IPS-NIHi7 (cell line): ENCODE results near the gene DHX16.
"Not testable (repeated sequence)": the region's sequence is repeated elsewhere in the genome, so short reads cannot be mapped to it uniquely, and the experiment has no call there.

Experiments
- DNase-seq: peaks from one replicate; pipeline ENCODE4 v3.0.0; 2012; ENCODE audit warnings: mixed read lengths; ENCODE audit errors: extremely low spot score

DHX16 gene

DNA sequence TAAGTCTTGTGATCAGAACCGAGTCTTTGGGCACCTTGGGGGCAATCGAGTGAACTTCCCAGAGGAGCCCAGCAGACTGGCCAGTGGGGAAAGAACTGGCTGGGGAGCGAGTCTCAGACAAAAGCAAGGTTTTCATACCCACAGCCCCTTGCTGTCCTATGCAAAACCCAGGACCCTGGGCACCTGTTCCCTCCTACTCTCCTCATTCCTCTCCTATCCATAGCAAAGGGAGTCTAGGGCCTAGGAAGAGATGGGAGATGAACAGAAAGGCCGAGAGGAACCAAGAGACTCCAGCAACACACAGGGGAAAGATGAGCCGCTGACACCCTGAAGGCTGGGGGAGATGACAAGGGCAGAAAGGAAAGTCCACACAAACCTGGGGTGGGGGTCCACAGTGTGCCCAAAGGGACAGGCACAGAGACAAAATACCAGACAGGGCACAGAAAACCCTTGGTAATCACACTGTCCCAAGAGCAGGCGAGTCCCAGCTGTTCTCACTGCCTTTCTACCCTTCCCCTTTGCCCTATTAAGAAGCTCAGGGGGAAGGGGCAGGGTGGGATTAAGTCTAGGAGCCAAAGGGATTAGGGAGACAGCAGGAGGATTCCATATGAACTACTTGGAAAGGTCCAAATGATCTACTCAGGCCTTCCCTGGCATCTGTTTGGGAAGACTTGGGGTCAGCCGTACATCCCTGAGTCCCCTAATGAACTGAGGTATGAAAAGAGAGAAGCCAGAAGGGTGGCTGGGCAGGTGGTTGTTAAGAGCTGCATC lies 7.1 kb upstream of the DHX16 start:
- DNase-seq, result no peak

DNA sequence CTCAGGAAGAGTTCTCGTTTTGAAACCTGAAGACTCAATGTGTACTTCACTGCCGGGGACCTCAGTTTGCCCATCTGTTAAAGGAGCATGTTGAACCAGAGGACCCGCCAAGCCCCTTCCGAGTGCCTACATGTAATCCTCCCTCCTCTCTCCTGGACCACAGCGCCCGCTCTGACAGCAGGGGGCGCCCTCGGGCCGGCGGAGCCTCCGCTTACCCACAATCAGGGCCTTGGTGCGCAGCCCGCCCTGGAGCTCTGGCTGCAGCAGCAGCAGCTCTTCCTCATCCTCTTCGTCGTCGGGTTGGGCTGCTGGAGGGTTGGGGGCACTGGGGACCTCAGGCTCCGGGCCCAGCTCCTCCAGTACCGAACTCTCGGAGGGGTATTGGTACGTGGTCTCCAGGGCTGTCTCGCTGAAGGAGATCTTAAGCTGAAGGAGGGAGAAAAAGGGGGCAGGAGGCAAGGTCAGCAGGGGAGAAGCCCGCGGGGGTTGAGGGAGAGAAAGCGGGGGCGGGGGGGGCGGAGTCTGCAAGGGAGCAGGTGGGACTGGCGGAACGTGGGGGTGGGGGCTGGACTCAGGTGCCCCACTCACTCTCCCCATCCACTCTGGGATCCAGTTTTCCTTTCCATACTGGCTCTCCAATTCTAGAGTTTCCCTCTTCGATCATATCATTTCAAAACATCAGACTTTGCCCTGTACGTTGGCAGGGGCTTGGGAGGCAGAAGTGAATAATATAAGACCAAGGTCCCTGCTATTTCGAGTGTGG lies 6.3 kb upstream of the DHX16 start:
- peak; percentile 88 for DNase-seq

DNA sequence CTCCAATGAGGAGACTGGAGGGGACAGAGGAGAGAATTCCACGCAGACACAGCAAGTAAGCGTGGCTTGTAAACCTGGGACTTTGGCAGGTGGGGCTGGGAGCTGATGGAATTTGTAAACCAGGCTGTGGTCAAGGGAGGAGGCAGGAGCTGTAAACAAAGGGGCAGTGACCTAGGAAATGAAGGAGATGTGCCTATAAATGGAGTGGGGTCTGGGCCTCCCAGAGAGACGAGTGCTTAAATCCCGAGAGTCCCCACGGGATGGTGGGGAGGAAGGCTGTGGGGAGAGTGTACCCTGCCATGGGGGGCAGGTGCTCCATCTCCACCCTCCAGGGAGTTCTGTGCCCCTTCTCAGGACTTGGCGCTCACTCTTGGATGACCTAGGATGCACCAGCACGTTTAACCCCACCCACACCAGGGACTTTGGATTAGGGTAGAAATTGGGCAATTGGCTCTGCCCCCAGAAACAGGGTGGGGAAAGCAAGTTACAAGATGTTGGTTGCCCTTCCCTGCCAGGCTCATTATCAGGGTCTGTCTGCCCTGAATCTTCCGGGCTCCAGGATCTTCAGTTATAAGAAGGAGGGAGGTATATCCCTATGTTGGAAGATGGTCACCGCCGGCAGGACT lies 4.0 kb upstream of the DHX16 start:
- DNase-seq, result no peak

DNA sequence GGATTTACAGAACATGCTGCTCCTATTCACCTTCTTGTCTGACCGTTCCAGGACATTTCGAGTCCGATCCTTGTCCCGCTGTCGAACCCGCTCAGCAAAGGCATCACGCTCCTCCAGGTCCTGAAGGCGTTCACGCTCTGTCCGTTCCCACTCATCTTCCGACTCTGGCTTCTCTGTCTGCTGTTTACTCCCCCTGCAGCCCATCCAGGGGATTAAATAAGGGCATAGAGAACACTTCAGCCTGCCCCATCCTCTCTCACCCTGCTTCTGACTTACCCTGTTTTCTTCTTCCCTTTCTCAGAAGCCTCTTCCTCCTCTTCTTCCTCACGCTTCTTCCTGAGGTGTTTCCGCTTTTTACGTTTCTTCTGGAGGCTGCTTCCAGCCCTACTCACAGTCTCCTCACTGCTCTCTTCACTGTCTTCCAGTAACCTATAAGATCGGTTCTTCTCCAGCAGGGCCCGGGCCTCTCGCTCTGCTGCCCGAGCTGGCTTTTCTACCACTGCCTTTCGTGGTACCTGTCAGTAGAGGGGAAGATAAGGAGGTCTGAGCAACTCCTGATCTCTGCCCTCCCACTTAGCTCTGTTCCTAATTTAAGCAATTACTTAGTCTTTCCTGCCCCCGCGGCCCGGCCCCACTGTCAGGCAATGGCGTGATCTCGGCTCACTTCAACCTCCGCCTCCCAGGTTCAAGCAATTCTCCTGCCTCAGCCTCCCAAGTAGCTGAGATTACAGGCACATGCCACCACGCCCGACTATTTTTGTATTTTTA lies 1.9 kb downstream of the DHX16 start:
- DNase-seq, result no peak

DNA sequence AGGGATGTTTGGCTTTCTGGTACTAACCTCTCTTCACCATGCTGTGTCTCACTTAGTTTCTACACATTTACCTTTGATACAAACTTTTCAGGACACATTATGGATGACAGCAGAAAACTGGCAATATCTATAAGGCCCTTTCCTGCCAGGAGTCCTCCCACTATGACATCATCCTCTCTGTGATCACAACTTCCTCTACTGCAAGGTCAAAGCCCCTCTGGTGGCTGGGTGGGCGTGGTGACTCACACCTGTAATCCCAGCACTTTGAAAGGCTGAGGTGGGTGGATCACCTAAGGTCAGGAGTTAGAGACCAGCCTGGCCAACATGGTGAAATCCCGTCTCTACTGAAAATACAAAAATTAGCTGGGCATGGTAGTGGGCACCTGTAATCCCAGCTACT lies 6.5 kb downstream of the DHX16 start:
- DNase-seq, result not testable (repeated sequence)

DNA sequence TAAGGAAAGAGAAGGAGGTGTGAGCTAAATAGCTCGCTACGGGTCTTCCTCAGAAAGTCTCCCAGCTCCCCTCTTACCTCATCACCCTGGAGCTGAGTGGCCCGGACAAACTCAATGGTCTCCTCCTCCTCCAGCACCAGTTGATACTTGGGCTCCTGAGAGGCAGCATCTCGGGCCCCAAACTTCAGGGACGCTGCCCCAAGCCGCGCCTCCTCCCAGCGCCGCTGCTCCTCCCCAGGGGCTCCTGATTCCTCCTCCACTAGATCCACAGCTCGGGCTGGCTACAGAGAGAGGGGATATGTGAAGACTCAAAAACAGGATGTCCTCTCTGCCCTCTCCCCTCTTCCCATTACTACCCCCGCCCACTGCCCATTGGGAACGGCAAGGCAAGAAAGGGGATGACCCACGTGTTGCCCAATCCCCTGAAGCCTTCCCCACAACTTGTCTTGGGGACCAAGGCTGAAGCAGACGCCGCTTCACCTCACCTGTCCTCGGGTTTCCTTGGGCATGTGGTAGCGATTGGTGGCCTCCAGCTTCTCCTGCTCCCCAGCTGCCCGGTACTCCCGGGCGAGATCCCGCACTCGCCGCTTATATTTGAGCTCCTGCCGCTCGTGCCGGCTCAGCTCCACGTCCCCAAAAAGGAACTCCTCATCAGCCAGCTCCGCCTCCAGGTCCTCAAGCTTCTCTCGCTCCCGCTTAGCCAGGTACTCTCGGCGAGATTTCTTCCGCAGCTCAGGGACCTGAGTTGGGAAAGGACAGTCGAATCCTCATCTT lies 7.6 kb downstream of the DHX16 start:
- DNase-seq, result no peak

DNA sequence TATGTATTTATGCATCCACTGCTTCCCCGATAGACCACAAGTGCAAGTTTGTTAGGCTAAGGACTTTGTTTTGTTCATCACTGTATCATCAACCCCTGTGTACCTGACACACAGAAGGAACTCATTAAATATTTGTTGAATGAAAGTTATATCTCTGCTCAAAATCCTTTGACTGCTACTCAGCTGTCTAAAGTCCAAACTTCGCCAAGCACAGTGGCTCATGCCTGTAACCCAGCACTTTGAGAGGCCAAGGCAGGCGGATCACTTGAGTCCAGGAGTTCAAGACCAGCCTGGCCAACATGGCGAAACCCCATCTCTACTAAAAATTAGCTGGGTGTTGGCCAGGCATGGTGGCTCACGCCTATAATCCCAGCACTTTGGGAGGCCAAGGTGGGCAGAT lies 14.9 kb downstream of the DHX16 start:
- not testable (repeated sequence) for DNase-seq

DNA sequence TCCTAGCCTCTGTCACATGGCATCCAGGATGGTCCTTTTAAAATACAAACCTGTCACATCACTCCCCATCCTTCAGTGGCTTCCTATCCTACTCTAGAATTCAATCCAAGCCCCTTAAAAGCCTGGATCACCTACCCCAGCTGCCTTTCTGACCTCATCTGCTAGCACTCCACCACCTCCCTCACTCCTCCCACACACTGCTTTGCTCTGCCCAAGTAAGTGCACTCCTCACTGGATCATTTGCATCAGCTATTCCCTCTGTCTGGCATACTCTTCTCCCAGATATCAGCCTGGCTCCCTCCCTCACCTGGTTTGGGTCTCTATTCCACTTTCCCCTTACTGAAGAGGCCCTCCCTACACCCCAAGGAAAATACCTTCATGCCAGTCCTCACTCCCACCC lies 15.4 kb downstream of the DHX16 start:
- no peak for DNase-seq

DNA sequence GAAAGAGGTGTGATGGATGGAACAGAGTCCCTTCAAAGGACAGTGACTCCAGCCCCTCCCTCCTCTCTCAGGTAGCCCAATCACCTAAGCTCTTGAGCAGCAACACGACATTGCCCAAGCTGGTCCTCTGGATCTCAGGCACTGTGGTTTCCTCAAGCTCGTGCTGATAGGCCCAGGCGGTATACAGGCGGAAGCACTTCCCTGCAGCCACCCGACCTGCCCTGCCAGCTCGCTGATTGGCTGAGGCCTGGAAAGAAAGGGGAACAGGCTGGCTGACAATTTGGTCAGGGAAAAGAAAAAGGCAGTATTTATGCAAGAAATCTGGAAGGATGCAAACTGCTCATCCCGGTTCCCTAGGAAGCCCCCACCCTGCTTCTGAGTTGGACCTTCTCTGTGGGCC lies 16.3 kb downstream of the DHX16 start:
- DNase-seq, result no peak

DNA sequence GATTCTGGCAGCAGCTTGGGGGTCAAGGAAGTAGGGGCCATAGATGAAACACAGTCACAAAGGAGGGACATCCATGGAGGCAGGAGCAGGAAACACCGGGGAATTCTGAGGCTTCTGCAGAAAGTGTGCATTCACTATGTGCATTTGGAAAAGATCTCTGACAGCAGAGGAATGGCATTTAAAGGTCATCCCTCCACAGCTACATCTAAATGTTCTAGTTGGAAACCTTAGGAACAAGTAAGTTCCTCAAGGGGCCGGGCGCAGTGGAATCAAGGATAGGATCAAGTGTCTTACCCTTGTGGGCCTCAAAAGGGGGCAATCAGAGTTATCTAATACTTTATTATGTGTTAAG lies 17.1 kb downstream of the DHX16 start:
- DNase-seq, result no peak

DNA sequence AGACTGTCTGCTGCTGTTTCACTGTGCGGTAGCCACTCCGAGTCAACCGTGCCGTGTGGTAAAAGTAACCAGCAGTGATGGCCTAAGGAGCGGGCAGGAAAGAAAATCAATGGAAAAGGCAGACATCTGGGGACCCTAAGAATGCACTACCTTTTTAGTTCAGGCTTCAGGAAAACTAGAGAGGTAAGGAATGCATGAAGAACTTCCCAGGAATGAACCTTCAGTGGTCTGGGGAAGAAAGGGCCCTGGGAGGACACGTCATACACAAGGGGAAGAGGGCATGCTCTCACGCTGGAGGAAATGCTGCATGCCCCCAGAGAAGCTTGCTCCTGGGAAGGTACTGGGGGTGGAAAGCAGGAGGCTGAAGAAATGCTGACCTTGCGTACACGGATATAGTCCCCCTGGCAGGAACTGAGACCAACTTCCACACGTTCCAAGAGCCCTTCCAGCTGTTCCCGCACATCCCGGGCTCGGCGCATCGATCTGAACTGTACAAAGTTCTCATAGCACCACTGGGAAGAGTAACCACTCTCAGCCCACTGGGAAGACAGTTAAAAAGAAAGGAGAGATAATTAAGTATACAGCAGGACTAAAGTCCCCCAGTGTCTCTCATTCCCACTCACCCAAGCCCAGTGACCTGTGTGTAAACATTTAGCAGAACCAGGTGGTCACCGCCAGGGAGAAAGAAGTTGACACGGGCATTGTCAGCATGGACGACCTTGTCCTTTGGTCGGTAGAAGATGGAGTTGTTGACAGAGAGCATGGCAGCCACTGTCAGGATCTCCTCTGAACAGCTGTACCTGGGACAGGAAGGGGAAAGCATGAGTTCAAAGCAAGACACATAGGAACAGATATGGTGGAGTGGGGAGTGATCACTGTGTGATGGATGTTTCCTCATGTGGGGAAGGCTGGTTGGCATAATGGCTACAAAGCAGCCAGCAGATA lies 17.7 kb downstream of the DHX16 start:
- DNase-seq, result no peak

DNA sequence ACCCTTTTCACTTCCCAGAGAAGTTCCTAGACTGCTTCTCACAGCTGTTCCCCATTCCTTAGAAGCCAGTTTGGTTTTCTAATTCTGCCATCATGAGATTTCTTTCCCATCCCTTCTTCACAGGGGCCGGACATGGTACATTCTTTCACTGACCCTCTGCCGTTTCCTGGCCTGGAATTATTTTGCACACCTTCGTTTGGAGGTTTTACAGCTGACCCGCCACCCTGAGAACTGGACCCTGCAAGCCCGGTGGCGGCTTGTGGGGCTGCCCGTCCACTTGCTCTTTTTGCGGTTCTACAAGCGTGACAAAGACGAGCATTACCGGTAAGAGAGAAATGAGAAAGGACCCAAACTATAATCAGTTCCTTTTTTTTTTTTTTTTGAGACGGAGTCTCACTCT lies 21.7 kb downstream of the DHX16 start:
- no peak for DNase-seq

DNA sequence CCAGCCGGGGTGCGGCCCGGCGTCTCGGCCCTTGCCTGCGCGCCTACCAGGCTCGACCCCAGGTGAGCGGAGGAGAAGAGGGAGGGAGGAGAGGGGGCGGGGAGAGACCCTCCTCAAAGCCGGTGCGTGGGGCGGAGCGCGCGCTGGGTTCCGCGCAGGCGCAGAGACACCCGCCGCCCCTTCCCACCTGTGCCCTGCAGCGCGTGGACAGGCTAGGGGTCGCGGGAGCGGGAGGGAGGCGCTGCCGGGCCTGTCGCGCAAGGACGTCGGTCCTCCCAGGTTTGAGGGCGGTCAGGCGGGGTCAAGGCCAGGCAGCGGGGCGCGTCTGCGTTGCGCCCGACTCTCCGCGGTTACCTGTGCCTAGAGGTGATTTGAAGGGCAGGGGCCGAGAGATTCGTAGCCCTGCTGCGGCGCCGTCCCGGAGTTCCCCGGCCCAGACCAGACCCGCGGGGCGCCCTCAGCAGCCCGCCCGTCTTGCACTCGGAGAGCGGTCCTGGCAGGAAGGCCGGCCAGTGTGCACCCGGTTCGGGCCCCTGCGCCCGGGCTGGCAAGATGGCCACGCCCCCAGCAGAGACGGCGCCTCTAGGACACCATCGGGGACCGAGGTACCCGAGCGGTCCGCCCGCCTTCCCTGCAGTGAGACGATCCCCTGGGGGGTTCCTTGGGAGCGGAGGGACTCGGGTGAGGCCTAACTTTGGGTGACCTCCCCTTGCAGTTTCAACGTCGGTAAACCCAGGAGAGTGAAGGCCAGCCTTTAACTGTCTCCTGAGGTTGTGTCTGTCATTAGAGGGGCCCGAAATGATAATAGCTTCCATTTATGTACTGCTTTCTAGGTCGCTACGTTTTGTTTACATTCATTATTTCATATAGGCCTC lies 25.3 kb downstream of the DHX16 start:
- DNase-seq, result peak; percentile 90

DNA sequence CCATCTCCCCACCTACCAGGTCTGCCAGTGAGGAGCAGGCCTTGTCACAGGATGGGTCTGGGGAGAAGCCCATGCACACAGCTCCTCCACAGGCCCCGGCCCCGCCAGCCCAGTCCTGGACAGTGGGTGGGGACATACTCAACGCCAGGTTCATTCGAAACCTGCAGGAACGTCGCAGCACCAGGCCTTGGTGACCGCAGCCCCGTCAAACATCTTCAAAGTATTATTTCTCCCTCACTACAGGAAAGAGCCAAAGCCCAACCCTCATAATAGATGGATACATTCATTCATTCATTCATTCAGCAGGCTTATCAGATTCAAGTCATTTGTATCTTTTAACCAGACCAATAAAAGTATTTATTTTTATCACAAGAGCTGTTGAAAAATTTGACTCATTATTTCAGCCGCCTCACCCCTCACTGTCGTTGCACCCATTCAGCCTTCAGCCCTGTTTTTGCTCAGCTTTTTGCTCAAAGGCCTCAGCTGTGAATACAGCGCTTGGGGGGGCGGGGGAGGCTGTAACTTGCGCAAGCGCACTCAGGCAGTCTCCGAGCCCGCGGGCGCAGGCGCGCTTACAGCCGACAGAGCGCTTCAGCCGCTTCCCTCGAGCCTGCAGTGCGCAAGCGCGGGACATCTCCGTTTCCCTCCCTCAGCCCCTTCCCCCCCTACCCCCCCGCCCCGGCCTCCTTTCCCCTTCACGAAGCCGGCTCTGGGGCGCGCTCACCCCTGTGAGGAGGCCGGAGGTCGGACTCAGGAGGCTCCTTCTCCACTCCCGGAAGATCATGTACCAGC lies 26.2 kb downstream of the DHX16 start, which contains the start of gene C6orf136:
C6orf136 (plus strand) TSS at position 684 of the 792 bp plus-strand sequence; CDS start at position 783, 99 bp downstream.
- peak; percentile 97 for DNase-seq

DNA sequence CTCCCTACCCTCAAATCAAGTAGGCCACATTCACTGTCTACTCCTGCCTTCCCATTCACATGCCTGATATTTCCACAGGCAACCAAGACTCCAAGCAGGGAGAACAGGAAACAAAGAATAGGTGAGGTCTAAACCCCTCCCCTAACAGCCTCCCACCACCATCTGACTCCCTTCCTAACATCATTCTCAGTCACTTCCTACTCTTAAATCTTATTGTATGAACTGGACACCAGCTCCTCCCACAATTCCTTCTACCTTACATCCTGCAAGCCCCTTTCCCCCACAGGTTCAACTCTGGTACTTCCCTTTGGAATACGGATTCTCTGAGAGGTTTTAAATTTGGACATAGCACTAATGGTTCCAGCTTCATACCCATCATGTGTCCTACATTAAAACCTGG lies 26.8 kb downstream of the DHX16 start:
- no peak for DNase-seq

DNA sequence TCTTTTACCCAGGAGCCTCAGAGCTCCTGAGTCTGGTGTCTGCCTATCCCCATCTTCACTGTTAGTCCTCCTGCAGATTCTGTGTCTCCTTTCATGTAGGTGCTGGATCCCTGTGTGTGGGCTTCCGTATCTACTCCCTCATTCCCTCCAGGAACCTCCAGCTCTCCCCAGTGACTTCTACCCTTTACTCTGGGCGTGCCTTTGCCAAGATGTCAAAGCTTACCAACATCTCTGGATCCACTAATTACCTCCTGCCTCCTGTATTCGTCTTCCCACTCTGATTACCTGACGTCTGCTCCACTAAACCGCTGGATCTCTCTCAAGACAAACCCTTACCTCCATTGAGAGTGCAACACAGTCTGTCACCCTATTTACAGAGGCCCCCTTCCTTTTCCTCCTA lies 28.0 kb downstream of the DHX16 start:
- no peak for DNase-seq

DNA sequence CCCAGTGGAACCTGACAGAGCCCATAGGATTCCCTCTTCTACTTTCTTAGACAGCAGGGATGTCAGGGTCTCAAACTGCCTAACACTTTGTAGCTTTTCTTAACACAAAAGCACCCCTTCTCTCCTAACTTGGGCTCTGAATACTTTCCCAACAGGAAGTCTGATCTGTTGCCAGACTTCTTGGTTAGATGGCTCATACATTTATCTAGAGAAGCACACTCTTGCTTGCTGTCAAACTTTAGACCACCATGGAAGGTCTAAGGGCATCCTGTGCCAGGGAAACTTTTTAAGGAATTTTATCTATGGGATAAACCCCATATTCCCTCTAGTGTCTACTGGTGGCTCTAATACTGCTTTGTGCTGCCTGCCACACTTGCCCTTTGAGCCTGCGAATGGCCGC lies 29.1 kb downstream of the DHX16 start:
- DNase-seq, result no peak

DNA sequence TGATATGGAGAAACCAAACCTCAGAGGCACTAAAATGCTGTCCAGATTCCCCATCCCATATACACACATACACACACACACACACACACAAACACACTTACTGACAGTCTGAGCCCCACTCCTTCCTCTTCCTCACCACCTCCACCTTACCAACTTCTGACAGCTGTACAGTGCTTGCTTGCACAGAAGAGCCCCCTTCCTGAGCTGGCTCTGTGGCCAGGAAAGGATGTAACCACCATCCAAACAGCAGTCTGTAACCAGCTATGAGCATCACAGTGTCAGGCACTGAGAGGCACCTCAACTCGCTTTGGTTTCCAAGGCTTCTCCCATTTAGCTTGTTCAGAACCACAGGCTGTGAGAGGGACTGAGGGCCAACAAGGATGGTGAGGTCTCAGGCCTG lies 31.8 kb downstream of the DHX16 start:
- no peak for DNase-seq
